ENCODE results near the gene STKLD1. TPM values are rescaled to one million over a fixed set of nuclear protein-coding genes. Genes with fewer than 3 reads are reported as not detected.
A peak's percentile ranks its signal among the peaks of the same experiment; 100 is the strongest.

STKLD1 gene
- total and polyA plus RNA-seq, 9 of the 15 experiments (the other 6 are each of a cell fraction or from before 2014, with no cell fraction given) = 0.10 to 0.65 (median 0.33) TPM; not detected in 2

GRCh38 chr9:133347985-133348717, 28.0 kb upstream of the STKLD1 start, which contains the start of the genes MED22 and RPL7A (continued):
- TF ChIP-seq ZBTB40 (IDR thresholded peaks at IDR 0.05) = 0 out of 2 replicates have a peak, but pooled peaks have one; percentile 44
- no peak for TF ChIP-seq ZBTB40 (CRISPR knock-in tag; IDR thresholded peaks at IDR 0.05)
- no peak for TF ChIP-seq MYBL2 (IDR thresholded peaks at IDR 0.05; ENCODE audit: low read depth)
- no peak for TF ChIP-seq MYBL2 (CRISPR knock-in tag; IDR thresholded peaks at IDR 0.05; ENCODE audit: borderline replicate concordance)
- TF ChIP-seq CHCHD3 (CRISPR knock-in tag; IDR thresholded peaks at IDR 0.05) = no peak
- peak in 1 of 2 experiments; percentile 87; a peak in 2 of 4 replicates for TF ChIP-seq TEAD1 (CRISPR knock-in tag; IDR thresholded peaks at IDR 0.05)
- peak; percentile 100 for TF ChIP-seq TAF1 (IDR thresholded peaks at IDR 0.05; ENCODE audit: control insufficient read depth, extremely low read depth, insufficient read depth, low read length, severe bottlenecking)
- TF ChIP-seq, protein P1, sequence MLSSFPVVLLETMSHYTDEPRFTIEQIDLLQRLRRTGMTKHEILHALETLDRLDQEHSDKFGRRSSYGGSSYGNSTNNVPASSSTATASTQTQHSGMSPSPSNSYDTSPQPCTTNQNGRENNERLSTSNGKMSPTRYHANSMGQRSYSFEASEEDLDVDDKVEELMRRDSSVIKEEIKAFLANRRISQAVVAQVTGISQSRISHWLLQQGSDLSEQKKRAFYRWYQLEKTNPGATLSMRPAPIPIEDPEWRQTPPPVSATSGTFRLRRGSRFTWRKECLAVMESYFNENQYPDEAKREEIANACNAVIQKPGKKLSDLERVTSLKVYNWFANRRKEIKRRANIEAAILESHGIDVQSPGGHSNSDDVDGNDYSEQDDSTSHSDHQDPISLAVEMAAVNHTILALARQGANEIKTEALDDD (IDR thresholded peaks at IDR 0.05) = peak; percentile 23; the same call in 1 of the 2 replicates
- TF ChIP-seq, protein P2, sequence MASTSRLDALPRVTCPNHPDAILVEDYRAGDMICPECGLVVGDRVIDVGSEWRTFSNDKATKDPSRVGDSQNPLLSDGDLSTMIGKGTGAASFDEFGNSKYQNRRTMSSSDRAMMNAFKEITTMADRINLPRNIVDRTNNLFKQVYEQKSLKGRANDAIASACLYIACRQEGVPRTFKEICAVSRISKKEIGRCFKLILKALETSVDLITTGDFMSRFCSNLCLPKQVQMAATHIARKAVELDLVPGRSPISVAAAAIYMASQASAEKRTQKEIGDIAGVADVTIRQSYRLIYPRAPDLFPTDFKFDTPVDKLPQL (IDR thresholded peaks at IDR 0.05; ENCODE audit: extremely low read depth, insufficient read length) = no peak
- no peak for TF ChIP-seq ZNF274 (IDR thresholded peaks at IDR 0.05; ENCODE audit: borderline replicate concordance, low read depth, low read length)
- TF ChIP-seq, protein P3, sequence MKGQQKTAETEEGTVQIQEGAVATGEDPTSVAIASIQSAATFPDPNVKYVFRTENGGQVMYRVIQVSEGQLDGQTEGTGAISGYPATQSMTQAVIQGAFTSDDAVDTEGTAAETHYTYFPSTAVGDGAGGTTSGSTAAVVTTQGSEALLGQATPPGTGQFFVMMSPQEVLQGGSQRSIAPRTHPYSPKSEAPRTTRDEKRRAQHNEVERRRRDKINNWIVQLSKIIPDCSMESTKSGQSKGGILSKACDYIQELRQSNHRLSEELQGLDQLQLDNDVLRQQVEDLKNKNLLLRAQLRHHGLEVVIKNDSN (CRISPR knock-in tag; IDR thresholded peaks at IDR 0.05) = no peak
- no peak for TF ChIP-seq ZNF445 (CRISPR knock-in tag; IDR thresholded peaks at IDR 0.05; ENCODE audit: low read depth)
- TF ChIP-seq ZBTB17 (CRISPR knock-in tag; IDR thresholded peaks at IDR 0.05) = peak; percentile 86
- TF ChIP-seq CC2D1A (IDR thresholded peaks at IDR 0.05) = no peak
- TF ChIP-seq EP400 (IDR thresholded peaks at IDR 0.05) = peak; percentile 98
- TF ChIP-seq XRCC4 (IDR thresholded peaks at IDR 0.05; ENCODE audit: extremely low read depth, insufficient read depth, insufficient read length) = no peak

All from K562 (cell line).